Hematopoietic multipotent progenitor cell treated with erythropoietin and hydrocortisone succinate and interleukin-3 and kit ligand, for 15 days (in vitro differentiated cells): ENCODE data around the gene FYB1.

ENCODE experiments used
- DNase-seq: peaks from one replicate; pipeline ENCODE4 v3.0.0-alpha.2; 2015; ENCODE audit warnings: low spot score

Gene FYB1

GRCh38 chr5:39158786-39159185 lies 60.6 kb downstream of the FYB1 start:
- DNase-seq: no peak

GRCh38 chr5:39158127-39158593 lies 61.2 kb downstream of the FYB1 start:
- no peak for DNase-seq

- no peak for DNase-seq
Measured at GRCh38 chr5:39157701-39158100, 61.7 kb downstream of the FYB1 start.

- DNase-seq: no peak
Measured at GRCh38 chr5:39156082-39156481, 63.3 kb downstream of the FYB1 start.

GRCh38 chr5:39151745-39152144 lies 67.6 kb downstream of the FYB1 start:
- no peak for DNase-seq

GRCh38 chr5:39149966-39150365 lies 69.4 kb downstream of the FYB1 start:
- DNase-seq: no peak

GRCh38 chr5:39148983-39149534 lies 70.3 kb downstream of the FYB1 start:
- DNase-seq: no peak

- no peak for DNase-seq
Measured at GRCh38 chr5:39146831-39147540, 72.4 kb downstream of the FYB1 start.

GRCh38 chr5:39143151-39143860 lies 76.1 kb downstream of the FYB1 start:
- no peak for DNase-seq

- no peak for DNase-seq
Measured at GRCh38 chr5:39140558-39141168, 78.7 kb downstream of the FYB1 start.

GRCh38 chr5:39138892-39139291 lies 80.5 kb downstream of the FYB1 start:
- no peak for DNase-seq

- DNase-seq: no peak
Measured at GRCh38 chr5:39137819-39138451, 81.4 kb downstream of the FYB1 start.

GRCh38 chr5:39137391-39137790 lies 82.0 kb downstream of the FYB1 start:
- DNase-seq: no peak

- no peak for DNase-seq
Measured at GRCh38 chr5:39132792-39133191, 86.6 kb downstream of the FYB1 start.

GRCh38 chr5:39132128-39132447 lies 87.3 kb downstream of the FYB1 start:
- DNase-seq: no peak

GRCh38 chr5:39131210-39132127 lies 87.9 kb downstream of the FYB1 start:
- DNase-seq: no peak

- DNase-seq: no peak
Measured at GRCh38 chr5:39130716-39131115, 88.6 kb downstream of the FYB1 start.

- no peak for DNase-seq
Measured at GRCh38 chr5:39121922-39122321, 97.4 kb downstream of the FYB1 start.

- no peak for DNase-seq
Measured at GRCh38 chr5:39121315-39121714, 98.0 kb downstream of the FYB1 start.

- DNase-seq: no peak
Measured at GRCh38 chr5:39120052-39120420, 99.3 kb downstream of the FYB1 start.

GRCh38 chr5:39119404-39120051 lies 99.8 kb downstream of the FYB1 start:
- DNase-seq: peak; percentile 16
